Loucy (cell line): ENCODE results near the gene TUT7.

Experiments used
- H2AFZ ChIP-seq: fragments of 200-600 bp; sonication (generic); 2 replicates; pipeline ENCODE4 v1.6.0; 2016; ENCODE audit warnings: antibody characterized with exemption, mild to moderate bottlenecking, low read length, moderate library complexity
- H3F3A ChIP-seq: fragments of 200-600 bp; 2 replicates; pipeline ENCODE4 v1.6.0; 2016; ENCODE audit warnings: antibody characterized with exemption, low read depth, mild to moderate bottlenecking
- H3K27me3 ChIP-seq: fragments of 200-600 bp; sonication (generic); 2 replicates; pipeline ENCODE4 v1.6.1; 2014; ENCODE audit warnings: low read length, mild to moderate bottlenecking; ENCODE audit not compliant: insufficient read depth, poor library complexity, severe bottlenecking
- H3K36me3 ChIP-seq: fragments of 200-600 bp; sonication (generic); 2 replicates; pipeline ENCODE4 v1.6.1; 2016; ENCODE audit warnings: low read length; ENCODE audit not compliant: insufficient read depth
- H3K4me1 ChIP-seq: fragments of 200-600 bp; sonication (generic); 2 replicates; pipeline ENCODE4 v1.5.1; 2014; ENCODE audit warnings: low read length, mild to moderate bottlenecking; ENCODE audit not compliant: insufficient read depth, poor library complexity, severe bottlenecking
- H3K4me2 ChIP-seq: fragments of 200-600 bp; sonication (generic); 2 replicates; pipeline ENCODE4 v1.6.0; 2014; ENCODE audit warnings: antibody characterized with exemption, low read length, low read depth, mild to moderate bottlenecking; ENCODE audit not compliant: poor library complexity, severe bottlenecking
- H3K4me3 ChIP-seq: fragments of 200-600 bp; sonication (generic); 2 replicates; pipeline ENCODE4 v1.5.1; 2014; ENCODE audit warnings: low read length, mild to moderate bottlenecking, mixed read lengths; ENCODE audit not compliant: poor library complexity, severe bottlenecking
- H3K79me2 ChIP-seq: fragments of 200-600 bp; sonication (generic); 2 replicates; pipeline ENCODE4 v1.6.1; 2014; ENCODE audit warnings: low read length; ENCODE audit not compliant: insufficient read depth
- H3K9ac ChIP-seq: fragments of 200-600 bp; sonication (generic); 2 replicates; pipeline ENCODE4 v1.6.0; 2014; ENCODE audit warnings: mild to moderate bottlenecking, low read depth, low read length, moderate library complexity; ENCODE audit not compliant: poor library complexity, severe bottlenecking
- H3K9me2 ChIP-seq: fragments of 200-600 bp; sonication (generic); replicated peaks from 2 replicates; pipeline ENCODE4 v1.6.1; 2016; ENCODE audit warnings: low read depth, low read length, mixed read lengths
- H3K9me3 ChIP-seq: fragments of 200-600 bp; sonication (generic); 2 replicates; pipeline ENCODE4 v1.6.1; 2014; ENCODE audit warnings: mild to moderate bottlenecking, antibody characterized with exemption, low read length, low read depth; ENCODE audit not compliant: insufficient read depth
- H4K20me1 ChIP-seq: fragments of 200-600 bp; sonication (generic); 2 replicates; pipeline ENCODE4 v1.6.0; 2014; ENCODE audit warnings: antibody characterized with exemption, low read length, mild to moderate bottlenecking; ENCODE audit not compliant: insufficient read depth, poor library complexity, severe bottlenecking
- EZH2phosphoT487 ChIP-seq: fragments of 200-600 bp; IDR thresholded peaks from 2 replicates; pipeline ENCODE4 v1.6.1; 2018; ENCODE audit warnings: antibody characterized with exemption, mild to moderate bottlenecking, moderate library complexity, borderline replicate concordance
- TF ChIP-seq, protein P1 (sequence below): fragments of 200-600 bp; sonication (generic); conservative IDR thresholded peaks from 2 replicates; pipeline ENCODE4 v1.5.1; 2014; ENCODE audit warnings: mild to moderate bottlenecking, antibody characterized with exemption, low read length

TUT7 gene

DNA sequence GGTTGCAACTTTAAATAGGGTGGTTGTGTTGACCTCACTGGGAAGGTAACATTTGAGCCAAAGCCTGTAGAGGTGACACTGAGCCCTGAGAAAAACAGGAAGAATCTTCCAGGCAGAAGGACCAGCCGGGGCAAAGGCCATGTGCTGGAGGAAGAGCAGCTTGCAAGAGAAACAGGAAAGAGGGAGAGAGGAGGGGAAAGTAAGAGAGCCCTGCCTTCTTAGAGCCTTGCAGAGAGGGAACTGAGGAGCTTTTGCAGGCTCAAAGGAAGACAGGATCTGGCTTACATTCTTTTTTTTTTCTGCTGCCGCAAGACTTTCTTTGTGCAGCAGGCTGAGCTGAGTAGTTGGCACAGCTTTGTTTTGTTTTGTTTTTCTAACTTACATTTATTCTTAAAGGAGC, 112.1 kb downstream of the TUT7 start:
- H4K20me1 ChIP-seq: no peaks in the 10 kb centered on the region

DNA sequence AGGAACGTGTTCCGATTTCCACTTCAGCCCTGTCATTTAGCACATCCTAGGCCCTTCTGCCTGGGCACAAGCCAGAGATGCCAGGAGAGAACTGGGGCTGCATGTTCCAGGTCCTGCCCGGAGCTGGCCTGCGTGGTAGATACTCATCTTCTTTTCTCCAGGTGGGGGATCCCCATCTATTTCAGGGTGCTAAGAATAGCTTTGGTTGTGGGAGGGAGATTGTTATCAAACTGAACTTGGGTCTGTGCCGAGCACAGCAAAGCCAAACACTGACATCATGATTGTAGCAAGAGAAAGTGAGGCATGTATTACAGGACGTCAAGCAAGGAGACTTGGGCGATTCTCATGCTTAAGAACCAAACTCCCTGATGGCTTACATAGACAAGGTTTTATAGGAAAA, 113.0 kb downstream of the TUT7 start:
- Histone ChIP-seq H3K4me3 (no peak overlapping the region), H3K4me1 (no peaks in the 10 kb centered on the region), H4K20me1 (no peaks in the 10 kb centered on the region), H3K79me2 (no peaks in the 10 kb centered on the region), H3K9me2 (no peaks in the 10 kb centered on the region), H3K36me3 (no peaks in the 10 kb centered on the region), H3K4me2 (no peak overlapping the region), H3K27me3 (no peaks in the 10 kb centered on the region), H3F3A (no peaks in the 10 kb centered on the region), H2AFZ (no peak overlapping the region), H3K9ac (no peak overlapping the region), H3K9me3 (no peaks in the 10 kb centered on the region)
- TF ChIP-seq, protein P1, sequence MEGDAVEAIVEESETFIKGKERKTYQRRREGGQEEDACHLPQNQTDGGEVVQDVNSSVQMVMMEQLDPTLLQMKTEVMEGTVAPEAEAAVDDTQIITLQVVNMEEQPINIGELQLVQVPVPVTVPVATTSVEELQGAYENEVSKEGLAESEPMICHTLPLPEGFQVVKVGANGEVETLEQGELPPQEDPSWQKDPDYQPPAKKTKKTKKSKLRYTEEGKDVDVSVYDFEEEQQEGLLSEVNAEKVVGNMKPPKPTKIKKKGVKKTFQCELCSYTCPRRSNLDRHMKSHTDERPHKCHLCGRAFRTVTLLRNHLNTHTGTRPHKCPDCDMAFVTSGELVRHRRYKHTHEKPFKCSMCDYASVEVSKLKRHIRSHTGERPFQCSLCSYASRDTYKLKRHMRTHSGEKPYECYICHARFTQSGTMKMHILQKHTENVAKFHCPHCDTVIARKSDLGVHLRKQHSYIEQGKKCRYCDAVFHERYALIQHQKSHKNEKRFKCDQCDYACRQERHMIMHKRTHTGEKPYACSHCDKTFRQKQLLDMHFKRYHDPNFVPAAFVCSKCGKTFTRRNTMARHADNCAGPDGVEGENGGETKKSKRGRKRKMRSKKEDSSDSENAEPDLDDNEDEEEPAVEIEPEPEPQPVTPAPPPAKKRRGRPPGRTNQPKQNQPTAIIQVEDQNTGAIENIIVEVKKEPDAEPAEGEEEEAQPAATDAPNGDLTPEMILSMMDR: no peak
- no peak for TF ChIP-seq EZH2phosphoT487

More for the DNA sequence above, 112.1 kb downstream of the TUT7 start:
- Histone ChIP-seq H3K36me3 (no peaks in the 10 kb centered on the region), H3K4me3 (no peak overlapping the region), H3K9ac (no peak overlapping the region), H3K9me2 (no peaks in the 10 kb centered on the region), H3K9me3 (no peaks in the 10 kb centered on the region), H3K79me2 (no peaks in the 10 kb centered on the region), H3K4me2 (no peak overlapping the region), H3F3A (no peaks in the 10 kb centered on the region), H3K4me1 (no peaks in the 10 kb centered on the region), H2AFZ (no peak overlapping the region), H3K27me3 (no peaks in the 10 kb centered on the region)
- no peak for TF ChIP-seq EZH2phosphoT487
- TF ChIP-seq, protein P1: no peak

DNA sequence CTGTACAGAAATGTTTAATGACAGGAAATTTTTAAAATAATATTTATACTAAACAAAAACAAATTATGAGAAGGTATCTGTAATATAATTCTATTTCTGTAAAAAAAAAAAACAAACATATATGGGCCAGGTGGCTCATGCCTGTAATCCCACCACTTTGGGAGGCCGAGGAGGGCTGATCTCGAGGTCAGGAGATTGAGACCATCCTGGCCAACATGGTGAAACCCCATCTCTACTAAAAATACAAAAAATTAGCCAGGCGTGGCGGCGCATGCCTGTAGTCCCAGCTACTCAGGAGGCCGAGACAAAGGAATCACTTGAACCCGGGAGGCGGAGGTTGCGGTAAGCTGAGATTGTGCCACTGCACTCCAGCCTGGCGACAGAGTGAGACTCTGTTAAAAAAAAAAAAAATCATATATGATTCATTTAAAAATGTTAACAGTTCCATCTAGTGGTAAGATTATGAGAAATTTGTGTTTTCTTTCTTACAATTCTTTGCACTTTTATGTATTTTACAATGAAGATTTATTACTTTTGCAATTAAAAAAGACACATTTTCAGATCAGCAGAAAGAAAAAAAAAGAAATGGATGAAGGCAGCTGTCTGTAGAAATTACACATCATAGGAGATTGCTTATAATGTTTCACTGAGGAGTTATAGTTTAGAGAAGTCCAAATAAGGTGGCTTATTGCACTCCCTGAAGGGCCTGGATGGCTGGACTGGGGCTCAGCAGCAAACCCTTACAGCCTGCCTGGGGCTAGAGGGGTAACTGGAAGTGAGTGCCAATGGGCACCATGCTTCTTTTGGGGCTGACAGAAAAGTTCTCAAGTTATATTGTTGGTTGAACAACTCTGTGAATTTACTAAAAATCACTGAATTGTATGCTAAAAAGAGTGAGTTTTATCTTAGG, 115.1 kb downstream of the TUT7 start:
- Histone ChIP-seq H3K36me3 (no peaks in the 10 kb centered on the region), H3F3A (no peaks in the 10 kb centered on the region), H3K4me3 (no peak overlapping the region), H3K4me2 (no peak overlapping the region), H3K4me1 (no peaks in the 10 kb centered on the region), H4K20me1 (no peaks in the 10 kb centered on the region), H2AFZ (no peak overlapping the region), H3K9me2 (no peaks in the 10 kb centered on the region), H3K79me2 (no peaks in the 10 kb centered on the region), H3K27me3 (no peaks in the 10 kb centered on the region), H3K9ac (no peak overlapping the region), H3K9me3 (no peaks in the 10 kb centered on the region)
- no peak for TF ChIP-seq EZH2phosphoT487
- TF ChIP-seq, protein P1: no peak; the same call in 1 of the 2 replicates
